Loucy (cell line): ENCODE results near the gene HSCB.

Experiments used
- H2AFZ ChIP-seq: fragments of 200-600 bp; sonication (generic); 2 replicates; pipeline ENCODE4 v1.6.0; 2016; ENCODE audit warnings: antibody characterized with exemption, mild to moderate bottlenecking, low read length, moderate library complexity
- H3F3A ChIP-seq: fragments of 200-600 bp; 2 replicates; pipeline ENCODE4 v1.6.0; 2016; ENCODE audit warnings: antibody characterized with exemption, low read depth, mild to moderate bottlenecking
- H3K27me3 ChIP-seq: fragments of 200-600 bp; sonication (generic); 2 replicates; pipeline ENCODE4 v1.6.1; 2014; ENCODE audit warnings: low read length, mild to moderate bottlenecking; ENCODE audit not compliant: insufficient read depth, poor library complexity, severe bottlenecking
- H3K36me3 ChIP-seq: fragments of 200-600 bp; sonication (generic); 2 replicates; pipeline ENCODE4 v1.6.1; 2016; ENCODE audit warnings: low read length; ENCODE audit not compliant: insufficient read depth
- H3K4me1 ChIP-seq: fragments of 200-600 bp; sonication (generic); 2 replicates; pipeline ENCODE4 v1.5.1; 2014; ENCODE audit warnings: low read length, mild to moderate bottlenecking; ENCODE audit not compliant: insufficient read depth, poor library complexity, severe bottlenecking
- H3K4me2 ChIP-seq: fragments of 200-600 bp; sonication (generic); 2 replicates; pipeline ENCODE4 v1.6.0; 2014; ENCODE audit warnings: antibody characterized with exemption, low read length, low read depth, mild to moderate bottlenecking; ENCODE audit not compliant: poor library complexity, severe bottlenecking
- H3K4me3 ChIP-seq: fragments of 200-600 bp; sonication (generic); 2 replicates; pipeline ENCODE4 v1.5.1; 2014; ENCODE audit warnings: low read length, mild to moderate bottlenecking, mixed read lengths; ENCODE audit not compliant: poor library complexity, severe bottlenecking
- H3K79me2 ChIP-seq: fragments of 200-600 bp; sonication (generic); 2 replicates; pipeline ENCODE4 v1.6.1; 2014; ENCODE audit warnings: low read length; ENCODE audit not compliant: insufficient read depth
- H3K9ac ChIP-seq: fragments of 200-600 bp; sonication (generic); 2 replicates; pipeline ENCODE4 v1.6.0; 2014; ENCODE audit warnings: mild to moderate bottlenecking, low read depth, low read length, moderate library complexity; ENCODE audit not compliant: poor library complexity, severe bottlenecking
- H3K9me2 ChIP-seq: fragments of 200-600 bp; sonication (generic); replicated peaks from 2 replicates; pipeline ENCODE4 v1.6.1; 2016; ENCODE audit warnings: low read depth, low read length, mixed read lengths
- H3K9me3 ChIP-seq: fragments of 200-600 bp; sonication (generic); 2 replicates; pipeline ENCODE4 v1.6.1; 2014; ENCODE audit warnings: mild to moderate bottlenecking, antibody characterized with exemption, low read length, low read depth; ENCODE audit not compliant: insufficient read depth
- H4K20me1 ChIP-seq: fragments of 200-600 bp; sonication (generic); 2 replicates; pipeline ENCODE4 v1.6.0; 2014; ENCODE audit warnings: antibody characterized with exemption, low read length, mild to moderate bottlenecking; ENCODE audit not compliant: insufficient read depth, poor library complexity, severe bottlenecking
- CTCF ChIP-seq: fragments of 200-600 bp; sonication (generic); conservative IDR thresholded peaks from 2 replicates; pipeline ENCODE4 v1.5.1; 2014; ENCODE audit warnings: mild to moderate bottlenecking, antibody characterized with exemption, low read length
- EZH2phosphoT487 ChIP-seq: fragments of 200-600 bp; IDR thresholded peaks from 2 replicates; pipeline ENCODE4 v1.6.1; 2018; ENCODE audit warnings: antibody characterized with exemption, mild to moderate bottlenecking, moderate library complexity, borderline replicate concordance

The HSCB gene

DNA sequence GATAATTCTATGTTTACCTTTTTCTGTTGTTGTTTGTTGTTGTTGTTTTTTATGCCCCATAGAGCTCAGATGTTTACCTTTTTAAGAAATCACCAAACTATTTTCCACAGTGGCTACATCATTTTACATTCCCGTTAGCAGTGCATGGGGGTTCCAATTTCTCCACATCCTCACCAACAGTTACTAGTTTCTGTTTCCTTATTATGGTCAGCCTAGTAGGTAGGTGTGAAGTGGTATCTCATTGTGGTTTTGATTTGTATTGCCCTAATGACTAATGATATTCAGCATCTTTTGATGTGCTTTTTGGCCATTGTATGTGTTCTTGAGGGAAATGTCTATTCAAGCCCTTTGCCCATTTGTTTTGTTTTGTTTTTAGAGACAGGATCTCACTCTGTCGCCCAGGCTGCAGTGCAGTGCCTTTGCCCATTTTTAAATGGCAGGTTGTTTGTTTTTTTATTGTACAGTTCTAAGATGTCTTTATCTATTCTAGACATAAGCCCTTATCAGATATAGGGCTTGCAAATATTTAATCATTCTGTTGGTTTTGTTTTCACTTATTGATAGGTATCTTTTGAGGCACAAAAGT is 27.7 kb upstream of the HSCB start:
- H2AFZ ChIP-seq: no peak overlapping the region
- H3F3A ChIP-seq: no peaks in the 10 kb centered on the region
- H3K9me3 ChIP-seq: no peaks in the 10 kb centered on the region
- H3K27me3 ChIP-seq: no peaks in the 10 kb centered on the region
- no peaks in the 10 kb centered on the region for H3K79me2 ChIP-seq
- H3K4me1 ChIP-seq: peaks cover 29% of the 10 kb centered on the region
- no peak overlapping the region for H3K9ac ChIP-seq
- no peaks in the 10 kb centered on the region for H3K9me2 ChIP-seq
- no peak overlapping the region for H3K4me3 ChIP-seq
- TF ChIP-seq CTCF: no peak
- no peak for TF ChIP-seq EZH2phosphoT487
- peaks cover 38% of the 10 kb centered on the region for H3K36me3 ChIP-seq
- no peaks in the 10 kb centered on the region for H4K20me1 ChIP-seq
- no peak overlapping the region for H3K4me2 ChIP-seq

DNA sequence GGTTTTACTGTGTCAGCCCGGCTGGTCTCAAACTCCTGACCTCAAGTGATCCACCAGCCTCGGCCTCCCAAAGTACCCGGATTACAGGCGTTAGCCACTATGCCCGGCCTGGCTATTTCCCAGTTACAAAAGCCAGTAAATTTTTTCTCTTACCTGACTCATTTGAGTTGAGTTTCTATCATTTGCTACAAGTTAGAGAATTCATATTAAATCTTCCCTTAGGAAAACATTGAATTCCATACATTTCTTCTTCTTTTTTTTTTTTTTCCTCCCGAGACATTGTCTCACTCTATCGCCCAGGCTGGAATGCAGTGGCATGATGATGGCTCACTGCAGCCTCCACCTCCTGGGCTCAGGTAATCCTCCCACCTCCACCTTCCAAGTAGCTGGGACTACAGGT is 26.2 kb upstream of the HSCB start:
- Histone ChIP-seq H3K4me1 (peaks cover 23% of the 10 kb centered on the region), H4K20me1 (no peaks in the 10 kb centered on the region), H3K27me3 (no peaks in the 10 kb centered on the region), H3K36me3 (peaks cover 32% of the 10 kb centered on the region; the same call in 1 of the 2 replicates), H3K9me3 (no peaks in the 10 kb centered on the region), H3K9me2 (no peaks in the 10 kb centered on the region), H3K4me2 (no peak overlapping the region), H3K4me3 (no peak overlapping the region), H3K9ac (no peak overlapping the region), H2AFZ (no peak overlapping the region), H3F3A (no peaks in the 10 kb centered on the region), H3K79me2 (no peaks in the 10 kb centered on the region)
- TF ChIP-seq EZH2phosphoT487 (no peak), CTCF (no peak)

DNA sequence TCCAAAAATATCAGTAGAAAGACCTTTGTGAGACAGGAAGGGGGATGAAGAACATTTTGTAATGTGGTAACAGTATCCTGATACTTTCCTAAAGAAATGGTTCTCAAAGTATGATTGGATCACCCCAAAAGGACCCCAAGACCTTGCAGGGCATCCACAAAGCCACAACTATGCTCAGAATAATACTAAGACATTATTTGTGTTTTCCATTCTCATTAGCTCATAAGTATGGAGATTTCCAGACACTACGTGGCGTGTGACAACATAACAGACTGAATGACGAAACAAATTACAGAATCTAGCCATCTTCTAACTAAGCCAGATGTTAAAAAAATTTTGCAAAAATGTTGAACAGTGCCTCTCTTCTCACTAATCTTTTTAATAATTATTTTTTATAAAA is 25.2 kb upstream of the HSCB start:
- Histone ChIP-seq H3K9ac (no peak overlapping the region), H3K36me3 (peaks cover 32% of the 10 kb centered on the region; the same call in 1 of the 2 replicates), H3F3A (no peaks in the 10 kb centered on the region), H3K27me3 (no peaks in the 10 kb centered on the region), H3K79me2 (no peaks in the 10 kb centered on the region), H3K9me3 (no peaks in the 10 kb centered on the region), H3K4me2 (no peak overlapping the region), H3K9me2 (no peaks in the 10 kb centered on the region), H3K4me1 (peaks cover 12% of the 10 kb centered on the region), H4K20me1 (no peaks in the 10 kb centered on the region), H3K4me3 (no peak overlapping the region), H2AFZ (no peak overlapping the region)
- no peak for TF ChIP-seq EZH2phosphoT487
- TF ChIP-seq CTCF: no peak
